A673 (cell line): ENCODE data around the gene PTPRQ.

Experiments
- CTCF ChIP-seq: fragments of 300-800, 200-600 bp; sonication (generic); conservative IDR thresholded peaks from 2 replicates; pipeline ENCODE4 v1.5.1; 2017; ENCODE audit warnings: low read depth, mild to moderate bottlenecking, antibody characterized with exemption, low read length, moderate library complexity, mixed read lengths
- EZH2 ChIP-seq: fragments of 200-600 bp; sonication (generic); IDR thresholded peaks from 2 replicates; pipeline ENCODE4 v1.6.1; 2017; ENCODE audit warnings: borderline replicate concordance, low read depth, mild to moderate bottlenecking, mixed read lengths, antibody characterized with exemption, low read length; ENCODE audit not compliant: poor library complexity, severe bottlenecking

- TF ChIP-seq CTCF, result no peak
- no peak for TF ChIP-seq EZH2
Measured at GRCh38 chr12:80576641-80577418, 132.8 kb downstream of the PTPRQ start.
